Activated T-cell treated with anti-CD3 and anti-CD28 coated beads, Interleukin-2, amount 50 U/mL, for 48 hours (primary cell): ENCODE data around the gene RABGAP1L.
"Not testable (repeated sequence)": the region's sequence is repeated elsewhere in the genome, so short reads cannot be mapped to it uniquely, and the experiment has no call there.

Experiments
- DNase-seq, 2 experiments: peaks; one replicate each; pipeline ENCODE4 v3.0.0-alpha.2; 2020

The RABGAP1L gene

DNA sequence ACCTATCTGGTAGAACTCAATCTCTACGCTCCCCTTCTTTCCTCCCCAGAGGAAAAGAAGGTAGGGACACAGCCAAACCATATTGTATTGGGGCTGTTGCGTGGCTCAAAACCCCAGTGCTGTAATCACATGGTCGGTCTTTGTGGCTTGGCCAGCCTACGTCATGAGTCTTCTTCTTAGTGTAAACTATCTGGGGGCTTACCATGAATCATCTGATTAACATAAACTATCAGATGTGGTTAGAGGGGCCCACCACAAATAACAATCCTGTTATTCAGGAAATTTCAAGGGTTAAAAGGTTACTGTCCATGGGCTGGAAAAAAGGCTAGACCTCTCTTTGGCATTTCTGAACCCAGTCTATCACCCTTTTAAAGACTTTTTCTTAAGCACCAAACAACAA lies 238.9 kb downstream of the RABGAP1L start:
- DNase-seq = no peak

DNA sequence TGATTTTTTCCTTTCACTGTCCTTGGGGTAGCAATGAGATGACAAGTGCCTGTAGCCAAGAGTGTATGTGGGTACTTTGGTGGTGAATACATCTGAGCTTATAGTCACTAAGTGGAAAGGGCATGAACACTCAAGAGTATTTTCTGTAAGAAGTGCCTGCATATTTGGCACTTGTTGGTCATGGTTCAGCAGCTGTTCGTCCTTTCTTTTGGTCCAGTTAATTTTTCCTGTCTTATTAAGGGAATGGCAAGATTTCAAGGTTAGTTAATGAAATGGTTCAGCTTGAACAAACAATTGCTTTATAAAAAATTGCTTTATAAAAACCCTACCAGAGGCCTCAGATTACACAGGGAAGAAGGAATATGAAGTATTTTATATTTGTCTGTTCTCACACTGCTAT lies 239.9 kb downstream of the RABGAP1L start:
- DNase-seq = no peak

DNA sequence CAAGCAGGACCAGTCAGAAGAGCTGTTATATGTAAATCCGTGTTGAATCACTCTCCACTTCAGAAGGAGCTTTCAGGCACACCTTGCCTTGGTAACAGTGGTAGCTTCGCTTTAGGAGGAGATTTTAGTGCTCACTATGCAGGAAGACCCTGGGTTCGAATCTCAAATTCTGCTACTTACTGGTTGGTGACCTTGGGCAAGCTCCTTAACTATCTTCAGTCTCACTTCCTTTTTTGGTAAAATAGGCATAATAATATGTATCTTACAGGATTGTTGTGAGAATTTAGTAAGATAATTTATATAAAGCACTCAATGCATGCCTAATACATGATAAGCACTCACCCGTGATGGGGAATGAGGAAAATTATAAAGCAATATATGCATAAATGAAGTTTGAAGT lies 241.8 kb downstream of the RABGAP1L start:
- no peak for DNase-seq

DNA sequence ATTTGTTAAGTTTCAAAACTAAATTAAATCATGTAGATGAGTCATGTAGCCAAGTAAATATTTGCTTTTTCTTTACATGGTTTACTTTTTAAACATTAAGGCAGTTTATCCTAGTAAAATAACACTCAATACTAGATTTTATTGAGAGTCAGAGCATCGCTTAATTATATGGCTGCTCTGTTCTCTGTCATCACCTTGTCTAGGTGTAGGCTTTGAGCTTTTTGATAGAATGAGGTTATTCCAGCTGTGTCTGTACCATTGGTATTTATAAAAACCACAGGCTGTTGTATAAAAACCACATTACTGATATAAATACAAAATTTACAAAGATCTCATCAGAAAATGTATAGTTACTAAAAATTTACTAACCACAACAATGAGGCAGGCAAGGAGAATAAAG lies 245.9 kb downstream of the RABGAP1L start:
- DNase-seq = no peak

DNA sequence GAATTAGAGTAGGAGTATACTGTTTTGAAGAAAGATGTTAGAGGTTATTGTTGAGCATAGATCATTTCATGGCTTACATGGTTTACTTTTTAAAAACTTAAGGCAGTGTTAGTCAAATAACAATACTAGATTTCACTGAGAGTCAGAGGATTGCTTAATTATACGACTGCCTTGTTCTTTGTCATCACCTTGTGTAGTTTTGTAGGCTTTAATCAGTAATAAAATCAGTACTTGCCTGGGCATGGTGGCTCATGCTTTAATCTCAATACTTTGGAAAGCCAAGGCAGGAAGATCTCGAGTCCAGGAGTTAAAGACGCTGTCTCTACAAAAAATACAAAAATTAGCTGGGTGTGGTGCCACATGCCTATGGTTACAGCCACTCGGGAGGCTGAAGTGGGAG lies 247.1 kb downstream of the RABGAP1L start:
- DNase-seq = no peak

DNA sequence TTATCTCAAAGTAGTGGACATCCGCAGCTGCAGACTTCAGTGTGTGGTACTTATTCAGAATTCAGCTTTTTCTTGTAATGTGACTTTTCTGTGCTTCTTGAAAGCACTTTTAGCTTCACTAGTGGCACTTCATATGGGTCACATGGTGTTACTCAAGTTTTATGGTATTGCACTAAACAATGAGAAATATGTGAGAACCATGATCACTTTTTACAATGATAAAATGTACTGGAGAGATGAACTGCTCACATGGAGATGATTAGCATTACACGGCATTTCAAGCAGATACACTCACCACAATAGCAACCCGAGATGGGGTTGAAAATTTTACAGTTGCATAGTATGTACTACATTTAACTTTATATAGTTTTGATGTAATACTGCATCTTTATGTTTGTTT lies 248.3 kb downstream of the RABGAP1L start:
- DNase-seq = no peak

DNA sequence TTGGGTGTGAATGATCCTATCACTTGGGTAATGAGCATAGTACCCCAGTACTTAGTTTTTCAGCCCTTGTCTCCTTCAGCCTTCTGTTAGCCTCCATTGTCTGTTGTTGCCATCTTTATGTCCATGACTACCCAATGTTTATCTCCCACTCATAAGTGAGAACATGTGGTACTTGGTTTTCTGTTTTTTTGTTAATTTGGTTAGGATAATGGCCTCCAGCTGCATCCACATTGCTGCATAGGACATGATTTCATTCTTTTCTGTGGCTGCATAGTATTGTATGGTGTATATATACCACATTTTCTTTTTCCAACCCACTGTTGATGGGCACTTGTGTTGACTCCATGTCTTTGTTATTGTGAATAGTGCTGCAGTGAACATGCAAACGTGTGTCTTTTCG lies 248.8 kb downstream of the RABGAP1L start:
- DNase-seq = no peak

DNA sequence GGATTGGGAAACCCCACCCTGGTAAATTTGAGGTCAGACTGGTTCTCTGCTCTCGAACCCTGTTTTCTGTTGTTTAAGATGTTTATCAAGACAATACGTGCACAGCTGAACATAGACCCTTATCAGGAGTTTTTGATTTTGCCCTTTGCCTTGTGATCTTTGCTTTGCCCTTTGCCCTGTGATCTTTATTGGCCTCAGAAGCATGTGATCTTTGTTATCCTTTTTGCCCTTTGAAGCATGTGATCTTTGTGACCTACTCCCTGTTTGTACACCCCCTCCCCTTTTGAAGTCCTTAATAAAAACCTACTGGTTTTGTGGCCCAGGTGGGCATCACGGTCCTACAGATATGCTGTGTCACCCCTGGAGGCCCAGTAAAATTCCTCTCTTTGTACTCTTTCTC lies 250.5 kb downstream of the RABGAP1L start:
- not testable (repeated sequence) for DNase-seq

DNA sequence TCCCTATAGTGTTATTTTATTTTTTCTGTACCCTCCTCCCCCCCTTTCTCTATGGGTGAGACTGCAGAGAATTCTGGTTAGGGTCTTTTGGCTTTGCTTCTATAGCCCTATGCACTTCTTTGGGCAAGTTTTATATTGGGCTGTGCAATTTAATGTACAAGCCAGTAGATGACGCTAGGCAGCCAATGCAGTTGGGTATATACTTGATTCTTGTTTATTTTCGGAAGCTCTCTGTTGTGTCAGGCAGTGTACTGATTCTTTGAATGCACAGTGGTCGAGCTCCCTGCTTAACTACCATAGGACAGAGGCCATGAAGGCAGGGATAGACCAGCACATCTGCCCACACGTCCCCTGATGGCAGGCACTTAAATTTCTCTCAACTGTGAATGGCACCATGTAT lies 254.3 kb downstream of the RABGAP1L start:
- DNase-seq = no peak

DNA sequence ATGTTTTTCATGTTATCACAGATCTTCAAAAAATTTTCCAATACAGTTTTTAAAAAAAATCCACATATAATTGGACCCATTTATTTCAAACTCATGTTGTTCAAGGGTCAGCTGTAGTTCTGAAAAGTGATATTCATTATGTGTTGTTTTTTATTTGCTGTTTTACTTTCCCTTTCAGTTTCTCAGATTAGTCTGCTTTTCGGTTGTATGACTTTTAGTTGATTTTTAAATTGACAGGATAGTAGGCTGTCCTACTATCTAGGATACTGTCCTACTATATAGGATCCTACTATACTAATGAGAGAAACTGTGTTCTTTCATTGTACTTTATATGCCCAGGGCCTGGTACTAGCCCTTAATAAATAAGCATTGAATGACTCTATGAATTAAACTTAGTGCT lies 254.9 kb downstream of the RABGAP1L start:
- DNase-seq = no peak

DNA sequence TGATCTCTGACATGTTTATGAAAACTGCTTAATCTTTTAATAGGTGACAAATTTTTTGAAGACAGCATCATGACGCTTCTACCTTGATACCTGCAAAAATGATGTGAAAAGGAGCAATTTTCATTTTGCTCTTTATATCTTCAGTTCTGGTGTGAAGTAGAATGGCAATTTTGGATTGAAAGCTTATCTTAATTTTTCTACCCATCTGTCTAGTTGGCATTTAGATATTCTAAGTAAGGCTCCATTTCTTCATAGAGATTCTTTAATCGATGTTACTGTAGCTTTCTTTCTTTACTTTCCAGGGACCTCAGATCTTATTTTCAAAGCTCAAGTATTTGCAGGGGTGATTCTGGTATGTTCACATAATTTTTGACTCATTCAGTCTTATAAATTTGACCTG lies 256.2 kb downstream of the RABGAP1L start:
- no peak for DNase-seq

DNA sequence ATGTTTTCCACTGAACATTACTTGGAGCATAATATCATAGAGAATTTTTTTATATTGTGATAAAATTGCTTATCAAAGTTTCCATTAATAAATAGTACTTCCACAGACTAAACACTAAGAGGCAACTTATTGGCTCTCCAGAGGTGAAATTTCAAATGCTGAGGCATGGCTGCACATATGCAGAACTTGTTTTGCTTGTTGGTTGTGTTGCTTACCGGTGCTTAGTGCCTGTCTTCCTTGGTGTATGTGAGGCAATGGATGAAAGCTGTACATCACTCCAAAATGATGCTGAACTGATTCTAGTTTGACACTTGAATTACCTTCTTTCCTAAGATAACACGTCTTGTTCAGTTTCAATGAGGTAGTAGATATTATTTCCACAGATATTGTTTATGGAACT lies 258.6 kb downstream of the RABGAP1L start:
- DNase-seq = no peak

DNA sequence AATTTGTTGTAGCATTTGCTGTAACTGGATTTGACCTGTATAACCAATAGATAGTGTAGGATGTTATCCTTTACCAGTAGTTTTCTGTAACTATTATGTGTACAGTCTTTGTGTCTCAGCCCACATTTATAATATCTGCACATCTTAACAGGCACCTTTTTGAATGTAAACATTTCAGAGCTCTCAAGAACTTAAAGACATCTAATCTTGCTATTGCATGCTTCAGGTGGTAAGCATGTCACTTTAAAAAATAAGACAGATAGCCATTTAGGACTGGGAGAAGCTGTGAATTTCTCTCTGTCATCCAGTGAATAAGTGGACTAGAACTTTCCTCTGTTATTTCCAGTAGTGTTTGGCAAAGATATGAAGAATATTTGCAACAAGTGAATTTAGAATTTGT lies 265.8 kb downstream of the RABGAP1L start:
- DNase-seq = no peak

DNA sequence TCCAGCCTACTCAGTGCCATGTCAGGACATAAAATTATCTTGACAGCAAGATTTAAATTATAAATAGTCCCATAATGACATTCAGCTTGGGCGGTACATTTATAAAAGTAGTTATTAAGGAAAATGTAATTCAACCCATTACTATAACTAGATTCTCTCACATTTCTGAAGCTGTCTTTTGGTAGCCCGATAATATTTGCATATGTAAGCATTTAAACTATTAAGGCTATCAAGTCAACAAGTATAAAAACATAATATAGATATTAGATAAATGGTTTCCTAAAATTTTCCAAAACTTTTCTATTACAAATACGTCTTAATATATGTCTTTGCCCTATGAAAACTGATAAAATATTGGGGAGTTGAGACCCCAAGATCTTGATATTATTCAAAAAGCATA lies 266.8 kb downstream of the RABGAP1L start:
- no peak for DNase-seq

DNA sequence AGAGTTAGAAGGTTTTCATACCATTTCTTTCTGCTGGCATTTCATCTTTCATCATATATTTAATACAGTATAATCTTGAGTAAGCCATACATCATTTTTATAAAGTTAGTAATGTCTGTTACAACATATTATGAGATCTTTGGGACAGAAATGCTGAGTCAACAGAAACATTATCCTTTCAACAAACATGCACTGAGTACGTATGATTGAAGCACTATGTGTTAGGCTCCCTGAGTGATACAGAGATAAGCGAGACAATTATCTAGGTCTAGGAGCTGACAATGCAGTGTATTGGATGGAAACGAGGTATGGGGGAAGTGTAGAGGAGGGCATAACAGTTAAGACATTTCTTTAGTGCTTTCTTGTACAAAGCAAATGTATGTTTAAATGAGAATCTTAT lies 268.7 kb downstream of the RABGAP1L start:
- no peak for DNase-seq

DNA sequence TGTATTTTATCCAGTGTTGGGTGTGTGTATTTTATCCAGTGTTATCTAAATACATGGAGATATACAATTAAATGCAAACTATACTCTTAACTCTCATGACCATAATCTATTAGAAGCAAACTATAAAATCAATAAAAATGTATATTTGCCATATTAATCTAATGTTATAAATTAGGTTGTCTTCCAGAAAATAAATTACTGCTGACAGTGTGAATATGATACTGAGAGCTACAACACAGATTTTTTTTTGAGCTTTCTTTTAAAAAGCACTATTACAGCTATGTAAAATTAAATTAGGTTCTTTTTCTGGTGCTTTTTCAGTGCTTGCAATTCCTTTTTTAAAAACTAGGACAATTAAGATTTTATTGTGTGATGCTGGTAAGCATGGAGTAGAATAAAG lies 269.4 kb downstream of the RABGAP1L start:
- DNase-seq = no peak

DNA sequence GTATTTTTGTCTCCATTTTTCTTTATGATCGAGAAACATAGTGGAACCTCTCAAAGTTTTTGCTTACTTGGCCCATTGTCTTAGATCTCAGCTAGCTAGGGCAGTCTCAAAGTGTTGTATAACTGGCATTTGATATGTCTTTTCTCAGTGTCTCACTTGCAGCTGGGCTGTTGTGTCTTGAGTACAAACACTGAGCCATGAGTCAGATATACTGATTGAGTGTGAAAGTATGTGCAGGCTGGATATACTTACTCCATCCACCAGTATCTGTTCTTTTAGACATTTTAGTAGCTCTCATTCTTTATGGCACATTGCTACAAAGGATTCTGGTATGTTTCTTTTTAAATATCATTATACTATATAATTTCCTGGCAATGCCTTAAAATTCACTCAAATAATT lies 274.1 kb downstream of the RABGAP1L start:
- no peak for DNase-seq

DNA sequence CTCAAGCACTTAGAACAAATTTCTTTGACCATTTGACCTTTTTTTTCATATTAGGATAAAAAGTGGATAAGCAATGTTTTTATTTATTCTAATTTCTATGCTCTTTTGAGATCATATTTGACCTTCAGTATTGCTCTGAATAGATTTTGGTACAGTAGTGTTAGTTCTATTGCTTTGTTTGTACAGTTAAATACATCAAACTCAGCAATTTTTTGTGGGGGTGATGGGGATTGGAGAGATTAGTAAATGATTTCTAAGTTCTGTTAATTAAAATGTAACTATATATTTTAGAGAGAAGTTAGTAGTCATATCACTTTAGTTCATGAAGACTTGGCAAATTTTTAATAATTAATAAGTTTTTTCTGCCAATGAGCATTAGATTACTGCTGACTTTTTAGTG lies 286.0 kb downstream of the RABGAP1L start:
- no peak for DNase-seq

DNA sequence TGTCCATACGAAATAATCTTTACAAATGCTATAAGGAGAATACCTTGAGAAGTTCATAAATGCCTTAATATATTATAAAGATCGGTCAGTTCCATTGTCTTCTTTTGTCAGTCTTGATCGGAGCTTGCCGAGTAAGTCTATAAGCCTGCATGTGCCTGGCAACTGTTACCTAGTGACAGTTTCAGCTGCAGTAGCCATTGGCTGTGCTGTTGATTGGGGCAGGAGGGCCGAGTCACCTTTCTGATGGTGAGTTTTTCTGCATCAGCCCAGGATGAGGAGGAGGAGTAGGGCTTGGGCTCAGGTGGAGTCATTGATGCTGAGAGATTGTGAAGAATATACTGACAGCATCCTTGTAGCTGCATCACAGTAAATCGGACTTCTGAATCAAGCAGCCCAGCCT lies 286.5 kb downstream of the RABGAP1L start:
- DNase-seq = no peak

DNA sequence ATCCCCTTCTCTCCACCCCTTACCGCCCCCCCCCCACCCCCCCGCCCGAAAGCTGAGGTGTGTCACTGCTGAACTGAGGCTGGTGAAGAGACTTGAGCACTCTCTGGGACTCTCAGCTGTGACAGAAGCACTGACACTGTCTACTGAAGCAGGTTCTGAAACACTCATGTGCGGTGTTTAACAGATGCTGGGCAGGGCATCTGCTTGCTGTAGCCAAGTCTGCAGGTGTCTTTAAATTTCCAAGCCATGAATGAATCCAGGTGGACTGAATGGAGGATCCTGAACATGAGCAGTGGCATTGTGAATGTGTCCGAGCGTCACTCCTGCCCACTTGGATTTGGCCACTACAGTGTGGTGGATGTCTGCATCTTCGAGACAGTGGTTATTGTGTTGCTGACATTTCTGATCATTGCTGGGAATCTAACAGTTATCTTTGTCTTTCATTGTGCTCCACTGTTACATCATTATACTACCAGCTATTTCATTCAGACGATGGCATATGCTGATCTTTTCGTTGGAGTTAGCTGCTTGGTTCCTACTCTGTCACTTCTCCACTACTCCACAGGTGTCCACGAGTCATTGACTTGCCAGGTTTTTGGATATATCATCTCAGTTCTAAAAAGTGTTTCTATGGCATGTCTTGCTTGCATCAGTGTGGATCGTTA lies 288.7 kb downstream of the RABGAP1L start, which contains the start of gene GPR52:
TSS of gene GPR52 (plus strand) at position 99 of the 665 bp plus-strand sequence. CDS start at position 247, 148 bp downstream.
- DNase-seq = no peak

DNA sequence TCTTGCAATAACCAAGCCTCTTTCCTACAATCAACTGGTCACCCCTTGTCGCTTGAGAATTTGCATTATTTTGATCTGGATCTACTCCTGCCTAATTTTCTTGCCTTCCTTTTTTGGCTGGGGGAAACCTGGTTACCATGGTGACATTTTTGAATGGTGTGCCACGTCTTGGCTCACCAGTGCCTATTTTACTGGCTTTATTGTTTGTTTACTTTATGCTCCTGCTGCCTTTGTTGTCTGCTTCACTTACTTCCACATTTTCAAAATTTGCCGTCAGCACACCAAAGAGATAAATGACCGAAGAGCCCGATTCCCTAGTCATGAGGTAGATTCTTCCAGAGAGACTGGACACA lies 289.2 kb downstream of the RABGAP1L start:
- DNase-seq = no peak

DNA sequence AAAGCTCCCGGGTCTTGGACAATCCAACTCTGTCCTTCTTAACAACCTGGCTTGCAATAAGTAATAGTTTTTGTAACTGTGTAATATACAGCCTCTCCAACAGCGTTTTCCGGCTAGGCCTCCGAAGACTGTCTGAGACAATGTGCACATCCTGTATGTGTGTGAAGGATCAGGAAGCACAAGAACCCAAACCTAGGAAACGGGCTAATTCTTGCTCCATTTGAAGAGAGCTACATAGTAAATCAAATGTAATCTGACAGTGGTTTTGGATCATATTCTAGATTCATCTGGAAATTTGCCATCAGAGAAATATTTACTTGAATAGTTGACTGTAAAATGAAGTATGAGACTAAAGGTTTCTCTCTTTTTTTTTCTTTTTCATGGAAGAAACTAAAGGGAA lies 289.7 kb downstream of the RABGAP1L start:
- DNase-seq = no peak

DNA sequence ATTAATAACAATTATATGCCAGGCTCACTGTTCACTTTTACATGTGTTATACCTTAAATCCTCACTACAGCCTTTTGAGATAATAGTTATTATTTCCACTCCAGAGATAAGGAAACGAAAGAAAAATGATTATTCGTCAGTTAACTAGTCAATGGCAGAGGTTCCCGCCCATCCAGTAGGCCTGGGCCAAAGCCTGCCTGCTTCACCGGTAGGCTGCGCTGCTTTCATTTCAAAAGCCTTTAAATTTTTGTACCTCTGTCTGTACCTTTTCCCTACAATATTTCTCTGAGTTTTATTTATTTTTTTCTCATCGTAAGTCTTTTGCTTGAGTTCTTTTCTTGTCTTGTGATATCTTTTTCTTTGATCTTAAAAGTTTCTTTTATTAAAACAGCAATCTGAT lies 292.1 kb downstream of the RABGAP1L start:
- no peak for DNase-seq

DNA sequence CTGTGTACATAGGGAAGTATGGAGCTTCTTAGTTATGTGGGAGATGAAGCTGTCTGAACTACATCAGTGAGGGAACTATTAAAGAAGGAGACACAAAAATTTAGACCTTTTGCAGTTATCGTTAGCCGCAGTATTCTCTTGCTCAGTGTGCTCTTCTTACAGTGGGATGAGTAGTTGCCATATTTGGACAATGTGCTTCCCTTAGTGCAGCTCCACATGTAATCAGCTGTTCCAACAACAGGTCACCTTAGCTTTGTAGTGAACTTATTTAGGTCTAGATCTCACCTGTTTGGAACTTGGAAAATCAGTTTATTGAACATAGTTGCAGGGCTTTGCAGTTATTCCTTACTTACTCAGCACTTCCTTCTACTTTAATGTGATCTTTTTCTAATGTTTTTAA lies 306.5 kb downstream of the RABGAP1L start:
- DNase-seq = no peak

DNA sequence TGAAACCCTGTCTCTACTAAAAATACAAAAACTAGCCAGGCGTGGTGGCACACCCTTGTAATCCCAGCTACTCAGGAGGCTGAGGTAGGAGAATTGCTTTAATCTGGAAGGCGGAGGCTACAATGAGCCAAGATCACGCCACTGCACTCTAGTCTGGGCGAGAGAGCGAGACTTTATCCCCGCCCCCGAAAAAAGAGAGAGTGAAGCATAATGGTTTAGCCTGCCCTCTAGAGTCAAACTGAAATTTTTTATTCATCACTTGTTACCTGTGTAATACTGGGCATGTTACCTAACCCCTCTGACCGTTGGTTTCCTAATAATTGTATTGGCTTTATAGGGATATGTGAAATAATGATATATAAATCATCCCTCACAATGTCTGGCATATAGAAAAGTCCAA lies 307.3 kb downstream of the RABGAP1L start:
- DNase-seq = no peak

DNA sequence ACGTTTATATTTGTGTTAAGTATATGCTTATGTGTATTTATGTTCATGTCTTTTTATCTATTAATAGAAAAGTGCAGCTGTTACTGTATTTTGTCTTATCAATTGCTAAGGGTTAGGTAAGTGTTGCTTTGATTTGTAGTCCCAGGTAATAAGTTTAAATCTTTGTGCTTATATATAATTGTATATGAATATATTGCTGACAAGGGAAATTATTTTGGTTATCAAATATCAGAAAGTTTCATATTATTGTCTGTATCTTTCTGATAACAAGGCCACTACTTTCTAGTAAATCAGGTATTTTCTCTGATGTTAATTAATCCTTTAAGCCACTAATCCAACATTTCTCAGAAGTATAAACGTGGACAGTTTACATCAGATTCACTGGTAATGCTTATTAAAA lies 309.7 kb downstream of the RABGAP1L start:
- no peak for DNase-seq
